ENCODE measurements around the gene SRGAP2B.
"Not testable (repeated sequence)": the region's sequence is repeated elsewhere in the genome, so short reads cannot be mapped to it uniquely, and the experiment has no call there.

Gene SRGAP2B

GRCh38 chr1:144894454-144895201 is 200.5 kb downstream of the SRGAP2B start:
- DNase-seq (ENCODE audit: low spot score) = not testable (repeated sequence)

DNA sequence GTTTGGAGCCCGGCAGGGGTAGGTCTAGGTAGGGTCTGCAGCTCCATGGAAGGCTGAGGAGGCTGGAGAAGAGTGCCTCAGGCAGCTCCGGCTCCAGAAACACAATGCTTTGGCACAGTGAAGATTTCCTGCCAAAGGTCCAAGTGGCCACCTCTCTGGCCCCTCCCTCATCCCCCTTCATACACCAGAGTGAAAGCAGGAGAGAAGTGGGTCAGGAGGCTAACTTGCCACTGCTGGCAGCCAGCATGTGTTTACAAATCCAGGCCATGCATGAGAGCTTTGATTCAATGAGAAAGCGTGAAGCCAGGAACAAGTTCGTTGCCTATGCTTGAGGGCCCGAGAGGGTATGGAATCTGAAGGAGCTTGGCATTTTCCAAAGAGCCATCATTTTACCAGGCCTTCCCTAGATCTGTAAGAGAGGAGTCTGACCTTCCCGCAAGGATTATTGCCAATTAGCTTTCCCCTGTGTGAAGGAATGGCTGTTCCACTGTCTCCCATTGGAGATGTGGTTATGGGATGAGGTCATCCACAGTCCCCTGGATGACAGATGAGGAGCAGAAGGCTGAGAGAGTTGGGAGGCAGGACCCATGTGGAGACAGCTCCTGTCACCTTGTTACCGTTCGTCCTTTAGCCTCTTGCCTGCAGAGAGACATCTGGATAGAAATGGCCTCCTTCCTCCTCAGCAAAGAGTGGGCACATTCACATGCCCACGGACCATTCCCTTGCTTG is 201.3 kb downstream of the SRGAP2B start:
- not testable (repeated sequence) for DNase-seq (ENCODE audit: low spot score)

GRCh38 chr1:144893062-144893461 is 202.1 kb downstream of the SRGAP2B start:
- not testable (repeated sequence) for DNase-seq (ENCODE audit: low spot score)

DNA sequence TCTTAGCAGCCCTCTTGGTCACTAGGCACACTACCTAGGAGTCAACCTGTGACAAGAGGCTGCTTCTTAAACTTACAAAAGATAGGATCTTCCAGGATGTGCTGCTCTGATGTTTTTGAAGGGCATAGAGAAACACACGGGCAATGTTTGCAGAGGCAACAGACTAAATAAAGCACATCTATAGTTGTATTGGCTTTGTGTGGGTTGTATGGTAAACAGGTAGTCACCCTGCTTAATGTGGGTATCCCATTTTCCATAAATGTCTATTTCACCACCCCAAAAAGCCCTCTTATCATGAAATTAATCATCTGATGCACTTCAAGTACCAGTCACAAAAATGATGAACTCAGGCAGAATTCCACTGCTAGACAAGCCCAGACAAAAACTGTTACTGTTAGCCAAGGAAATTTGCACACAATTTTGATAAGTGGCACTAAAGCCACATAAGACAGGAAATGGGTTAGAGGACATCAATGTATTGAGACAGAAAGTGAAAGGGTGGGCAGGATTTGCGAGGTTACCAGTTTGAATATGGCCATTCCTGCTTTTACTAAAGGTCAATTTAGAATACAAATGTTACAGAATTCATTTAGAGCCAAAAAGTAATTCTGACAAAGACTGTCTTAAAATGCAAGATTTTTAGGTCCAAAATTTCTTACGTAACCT is 205.5 kb downstream of the SRGAP2B start:
- DNase-seq (ENCODE audit: low spot score) = not testable (repeated sequence)

GRCh38 chr1:144883022-144883421 is 212.1 kb downstream of the SRGAP2B start:
- DNase-seq (ENCODE audit: low spot score) = not testable (repeated sequence)

DNA sequence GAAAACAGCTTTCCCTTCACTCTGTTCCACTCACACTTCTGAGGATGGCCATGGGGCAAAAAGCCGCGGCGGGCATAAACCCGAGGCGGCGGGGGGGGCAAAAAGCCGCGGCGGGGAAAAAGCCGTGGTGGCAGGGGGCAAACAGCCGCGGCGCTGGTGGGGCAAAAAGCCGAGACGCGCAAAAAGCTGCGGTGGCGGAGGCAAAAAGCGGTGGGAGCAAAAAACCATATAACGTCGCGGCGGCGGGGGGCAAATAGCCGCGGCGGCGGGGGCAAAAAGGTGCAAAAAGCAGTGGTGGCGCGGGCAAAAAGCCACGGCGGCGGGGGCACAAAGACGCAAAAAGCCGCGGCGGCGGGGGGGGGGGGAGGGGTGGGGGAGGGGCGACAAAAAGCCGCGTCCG is 212.8 kb downstream of the SRGAP2B start:
- DNase-seq (ENCODE audit: low spot score) = not testable (repeated sequence)

DNA sequence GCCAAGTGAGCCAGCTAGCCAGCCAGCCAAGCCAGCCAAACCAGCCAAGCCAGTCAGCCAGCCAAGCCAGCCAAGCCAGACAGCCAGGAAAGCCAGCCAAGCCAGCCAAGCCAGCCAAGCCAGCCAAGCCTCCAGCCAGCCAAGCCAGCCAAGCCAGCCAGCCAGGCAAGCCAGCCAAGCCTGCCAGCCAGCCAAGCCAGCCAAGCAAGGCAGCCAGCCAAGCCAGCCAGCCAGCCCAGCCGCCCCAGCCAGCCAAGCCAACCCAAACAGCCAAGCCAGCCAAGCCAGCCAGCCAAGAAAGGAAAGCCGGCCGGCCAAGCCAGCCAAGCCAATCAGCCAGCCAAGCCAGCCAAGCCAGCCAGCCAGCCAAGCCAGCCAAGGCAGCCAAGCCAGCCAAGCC is 236.5 kb downstream of the SRGAP2B start:
- not testable (repeated sequence) for DNase-seq (ENCODE audit: low spot score)
